GM10266 (cell line): Measurements from ENCODE around the gene XCR1.
"Not testable (repeated sequence)": the region's sequence is repeated elsewhere in the genome, so short reads cannot be mapped to it uniquely, and the experiment has no call there.

Source experiments
- DNase-seq: peaks from one replicate; pipeline ENCODE4 v3.0.0; 2012; ENCODE audit errors: extremely low spot score
- CTCF ChIP-seq: IDR thresholded peaks from 2 replicates; pipeline ENCODE4 v1.5.1; 2012; ENCODE audit warnings: mild to moderate bottlenecking, low read depth; ENCODE audit not compliant: control insufficient read depth, insufficient read depth; ENCODE audit errors: missing control alignments

Gene XCR1

GRCh38 chr3:46013316-46014094 lies 13.8 kb downstream of the XCR1 start:
- no peak for DNase-seq
- no peak for TF ChIP-seq CTCF

- no peak for TF ChIP-seq CTCF
- no peak for DNase-seq
Measured at GRCh38 chr3:46012246-46012645, 15.0 kb downstream of the XCR1 start.

GRCh38 chr3:46010519-46011113 lies 16.7 kb downstream of the XCR1 start:
- DNase-seq = no peak
- TF ChIP-seq CTCF = no peak

GRCh38 chr3:46008058-46008457 lies 19.2 kb downstream of the XCR1 start:
- no peak for TF ChIP-seq CTCF

GRCh38 chr3:46007280-46007679 lies 20.0 kb downstream of the XCR1 start:
- DNase-seq = no peak
- TF ChIP-seq CTCF = no peak

More at GRCh38 chr3:46008058-46008457, 19.2 kb downstream of the XCR1 start:
- DNase-seq = no peak

- DNase-seq = no peak
- TF ChIP-seq CTCF = no peak
Measured at GRCh38 chr3:46006238-46007032, 20.8 kb downstream of the XCR1 start.

- not testable (repeated sequence) for DNase-seq
Measured at GRCh38 chr3:46003706-46004105, 23.6 kb downstream of the XCR1 start.
